Suprapubic skin (tissue), 4 donors: Measurements from ENCODE around the gene PGP. TPM values are rescaled to one million over a fixed set of nuclear protein-coding genes. Genes with fewer than 3 reads are reported as not detected.

ENCODE experiments used
- DNase-seq, 2 donors: peaks; one replicate each; pipeline ENCODE4 v3.0.0-alpha.2; 2019; ENCODE audit warnings: low spot score in 2 of 2
- H3K27ac ChIP-seq: fragments of 200-600 bp; sonication (generic); one replicate; pipeline ENCODE4 v1.5.1; 2019
- H3K27me3 ChIP-seq: fragments of 200-600 bp; sonication (generic); one replicate; pipeline ENCODE4 v1.5.1; 2019
- H3K36me3 ChIP-seq: fragments of 200-600 bp; sonication (generic); one replicate; pipeline ENCODE4 v1.5.1; 2019
- H3K4me1 ChIP-seq: fragments of 200-600 bp; sonication (generic); one replicate; pipeline ENCODE4 v1.5.1; 2019
- H3K4me3 ChIP-seq: fragments of 200-600 bp; sonication (generic); one replicate; pipeline ENCODE4 v1.5.1; 2019; ENCODE audit warnings: mild to moderate bottlenecking
- H3K9me3 ChIP-seq: fragments of 200-600 bp; sonication (generic); one replicate; pipeline ENCODE4 v1.5.1; 2019
- EP300 ChIP-seq: sonication (generic); formaldehyde crosslinking; IDR thresholded peaks from one replicate; pipeline ENCODE4 v1.6.1; 2017; ENCODE audit warnings: antibody characterized with exemption
- POLR2A ChIP-seq, 2 donors: fragments of 450-650 bp; IDR thresholded peaks; one replicate each; pipeline ENCODE4 v1.6.1; 2017; ENCODE audit warnings: antibody characterized with exemption in 2 of 2, mild to moderate bottlenecking in 2 of 2, moderate library complexity in 2 of 2
- POLR2AphosphoS5 ChIP-seq, 3 donors: sonication (generic); formaldehyde crosslinking; IDR thresholded peaks; one replicate each; pipeline ENCODE4 v1.6.1; 2017; ENCODE audit warnings: antibody characterized with exemption in 3 of 3
- WGBS: methylation state at CpG from one replicate; pipeline ENCODE4 v1.1.5; 2018; 5-methylcytosine and 5-hydroxymethylcytosine counted together
- total RNA-seq, 4 donors: library from RNA; depleted of rRNA; stranded (reverse); fragments of >200 nt; gene quantifications; one replicate each; pipeline ENCODE4 v1.1.0, GENCODE V29; 2016
- TF ChIP-seq, protein P1 (sequence below), 2 donors: fragments of 200-600 bp in 1 of 2; fragments of 450-650 bp in 1 of 2; sonication (generic) in 1 of 2; IDR thresholded peaks; one replicate each; pipeline ENCODE4 v1.5.1; 2016 to 2019; ENCODE audit warnings: antibody characterized with exemption in 2 of 2, mild to moderate bottlenecking in 1 of 2, moderate library complexity in 1 of 2

PGP gene
- total RNA-seq, 4 donors from 2014 or later: 6.8 to 9.5 (median 7.6) TPM

DNA sequence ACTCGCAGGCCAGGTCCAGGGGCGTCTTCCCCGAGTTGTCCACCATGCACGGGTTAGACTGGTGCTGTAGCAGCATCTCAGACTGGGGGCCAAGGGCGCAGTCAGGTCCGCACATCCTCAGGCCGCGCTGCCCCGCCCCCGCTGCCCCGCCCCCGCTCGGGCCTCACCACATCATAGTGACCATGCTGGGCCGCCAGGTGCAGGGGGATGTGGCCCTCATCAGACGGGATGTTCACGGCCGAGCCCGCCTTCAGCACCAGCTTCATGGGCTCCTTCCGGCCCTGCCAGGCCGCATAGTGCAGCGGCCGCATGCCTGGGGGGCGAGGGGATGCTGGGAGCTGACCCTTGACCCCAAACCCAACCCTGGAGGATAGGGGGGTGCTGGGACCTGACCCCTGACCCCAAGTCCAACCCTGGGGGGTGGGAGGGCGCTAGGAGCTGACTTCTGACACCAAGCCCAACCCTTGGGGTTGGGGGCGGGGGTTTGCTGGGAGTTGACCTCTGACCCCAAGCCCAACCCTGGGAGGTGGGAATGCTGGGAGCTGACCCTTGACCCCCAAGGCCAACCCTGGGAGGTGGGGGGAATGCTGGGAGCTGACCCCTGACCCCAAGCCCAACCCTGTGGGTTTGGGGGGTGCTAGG is 25.3 kb downstream of the PGP start:
- TF ChIP-seq EP300: no peak
- TF ChIP-seq, protein P1, sequence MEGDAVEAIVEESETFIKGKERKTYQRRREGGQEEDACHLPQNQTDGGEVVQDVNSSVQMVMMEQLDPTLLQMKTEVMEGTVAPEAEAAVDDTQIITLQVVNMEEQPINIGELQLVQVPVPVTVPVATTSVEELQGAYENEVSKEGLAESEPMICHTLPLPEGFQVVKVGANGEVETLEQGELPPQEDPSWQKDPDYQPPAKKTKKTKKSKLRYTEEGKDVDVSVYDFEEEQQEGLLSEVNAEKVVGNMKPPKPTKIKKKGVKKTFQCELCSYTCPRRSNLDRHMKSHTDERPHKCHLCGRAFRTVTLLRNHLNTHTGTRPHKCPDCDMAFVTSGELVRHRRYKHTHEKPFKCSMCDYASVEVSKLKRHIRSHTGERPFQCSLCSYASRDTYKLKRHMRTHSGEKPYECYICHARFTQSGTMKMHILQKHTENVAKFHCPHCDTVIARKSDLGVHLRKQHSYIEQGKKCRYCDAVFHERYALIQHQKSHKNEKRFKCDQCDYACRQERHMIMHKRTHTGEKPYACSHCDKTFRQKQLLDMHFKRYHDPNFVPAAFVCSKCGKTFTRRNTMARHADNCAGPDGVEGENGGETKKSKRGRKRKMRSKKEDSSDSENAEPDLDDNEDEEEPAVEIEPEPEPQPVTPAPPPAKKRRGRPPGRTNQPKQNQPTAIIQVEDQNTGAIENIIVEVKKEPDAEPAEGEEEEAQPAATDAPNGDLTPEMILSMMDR (IDR thresholded peaks at IDR 0.05): no peak
- TF ChIP-seq POLR2AphosphoS5 (IDR thresholded peaks at IDR 0.05): no peak
- no peak for TF ChIP-seq POLR2A (IDR thresholded peaks at IDR 0.05)
- Histone ChIP-seq H3K27me3 (peaks cover 7% of the 10 kb centered on the region), H3K36me3 (no peaks in the 10 kb centered on the region), H3K4me3 (no peak overlapping the region), H3K27ac (no peak overlapping the region), H3K9me3 (no peaks in the 10 kb centered on the region), H3K4me1 (peaks cover 21% of the 10 kb centered on the region)
- no peak for DNase-seq
- WGBS: no CpG with 5 or more reads among the region's 25 CpGs

DNA sequence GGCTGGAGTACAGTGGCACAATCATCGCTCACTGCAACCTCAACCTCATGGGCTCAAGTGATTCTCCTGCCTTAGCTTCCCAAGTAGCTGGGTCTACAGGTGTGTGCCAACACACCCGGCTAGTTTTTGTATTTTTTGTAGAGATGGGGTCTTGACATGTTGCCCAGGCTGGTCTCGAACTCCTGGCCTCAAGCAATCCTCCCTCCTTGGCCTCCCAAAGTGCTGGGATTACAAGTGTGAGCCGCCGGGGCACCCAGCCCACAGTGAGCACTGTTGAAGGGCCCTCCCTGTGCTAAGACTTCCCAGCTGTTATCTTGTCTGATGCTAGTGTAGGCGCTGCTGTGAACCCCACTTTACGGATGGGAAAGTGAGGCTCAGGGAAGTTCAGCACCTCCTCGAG is 26.2 kb downstream of the PGP start:
- no peak overlapping the region for H3K27ac ChIP-seq

DNA sequence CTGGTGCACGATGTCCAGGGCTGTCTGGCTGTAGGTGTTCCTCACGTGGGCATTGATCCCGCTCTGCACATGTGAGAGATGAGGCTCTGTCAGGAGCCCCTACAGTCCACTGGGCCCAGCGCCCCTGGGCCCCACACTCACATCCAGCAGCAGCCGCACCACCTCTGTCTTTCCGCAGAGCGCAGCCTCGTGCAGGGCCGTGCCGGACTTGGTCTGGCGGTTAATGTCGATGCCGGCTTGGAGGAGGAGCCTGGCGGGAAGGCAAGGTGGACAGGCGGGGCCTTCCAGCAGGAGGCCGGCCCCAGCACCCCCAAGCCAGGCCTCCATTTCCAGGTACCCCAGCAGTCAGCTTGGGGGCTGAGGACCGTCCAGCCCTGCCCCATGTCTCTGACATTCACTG is 27.4 kb downstream of the PGP start:
- H3K27me3 ChIP-seq: no peaks in the 10 kb centered on the region

More for the DNA sequence above, 26.2 kb downstream of the PGP start:
- Histone ChIP-seq H3K4me1 (peaks cover 17% of the 10 kb centered on the region), H3K9me3 (no peaks in the 10 kb centered on the region), H3K36me3 (no peaks in the 10 kb centered on the region), H3K27me3 (peaks cover under 1% of the 10 kb centered on the region), H3K4me3 (no peak overlapping the region)
- TF ChIP-seq POLR2A (IDR thresholded peaks at IDR 0.05) (no peak), POLR2AphosphoS5 (IDR thresholded peaks at IDR 0.05) (no peak), EP300 (no peak)
- TF ChIP-seq, protein P1 (IDR thresholded peaks at IDR 0.05): no peak
- 100% methylated on average over 5 of the region's 8 CpGs for WGBS
- no peak for DNase-seq

DNA sequence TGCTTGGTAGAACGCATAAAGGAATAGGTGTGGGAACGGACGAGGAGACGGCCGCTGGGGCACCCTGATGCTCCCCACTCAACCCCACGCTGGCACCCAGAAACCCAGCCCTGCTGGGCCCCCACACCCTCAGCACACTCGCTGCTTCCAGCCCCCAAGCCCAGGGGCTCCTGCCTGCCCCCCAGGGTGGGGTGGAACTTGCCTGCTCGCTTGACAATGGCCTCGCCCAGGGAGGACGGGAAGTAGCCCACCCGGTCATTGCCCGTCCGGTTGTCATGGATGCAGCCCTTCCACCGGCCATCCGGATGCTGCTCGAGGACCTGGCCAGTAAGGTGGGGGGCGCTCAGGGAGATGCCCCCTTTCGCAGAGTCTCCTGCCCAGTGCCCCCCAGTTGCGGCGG is 28.1 kb downstream of the PGP start:
- H3K36me3 ChIP-seq: no peaks in the 10 kb centered on the region
- H3K27ac ChIP-seq: no peak overlapping the region
- H3K9me3 ChIP-seq: no peaks in the 10 kb centered on the region
- H3K4me3 ChIP-seq: no peak overlapping the region
- DNase-seq: no peak
- no peaks in the 10 kb centered on the region for H3K27me3 ChIP-seq
- WGBS: no CpG with 5 or more reads among the region's 20 CpGs
- TF ChIP-seq POLR2AphosphoS5 (IDR thresholded peaks at IDR 0.05) (no peak), EP300 (no peak), POLR2A (IDR thresholded peaks at IDR 0.05) (no peak)
- TF ChIP-seq, protein P1 (IDR thresholded peaks at IDR 0.05): no peak
- peaks cover 21% of the 10 kb centered on the region for H3K4me1 ChIP-seq

More for the DNA sequence above, 27.4 kb downstream of the PGP start:
- no peak for DNase-seq
- Histone ChIP-seq H3K4me1 (peaks cover 17% of the 10 kb centered on the region), H3K27ac (no peak overlapping the region), H3K4me3 (no peak overlapping the region), H3K9me3 (no peaks in the 10 kb centered on the region), H3K36me3 (no peaks in the 10 kb centered on the region)
- no peak for TF ChIP-seq POLR2A (IDR thresholded peaks at IDR 0.05)
- TF ChIP-seq POLR2AphosphoS5 (IDR thresholded peaks at IDR 0.05): no peak
- TF ChIP-seq EP300: no peak
- TF ChIP-seq, protein P1 (IDR thresholded peaks at IDR 0.05): no peak
- WGBS: 81% methylated on average over 17 of the region's 17 CpGs

DNA sequence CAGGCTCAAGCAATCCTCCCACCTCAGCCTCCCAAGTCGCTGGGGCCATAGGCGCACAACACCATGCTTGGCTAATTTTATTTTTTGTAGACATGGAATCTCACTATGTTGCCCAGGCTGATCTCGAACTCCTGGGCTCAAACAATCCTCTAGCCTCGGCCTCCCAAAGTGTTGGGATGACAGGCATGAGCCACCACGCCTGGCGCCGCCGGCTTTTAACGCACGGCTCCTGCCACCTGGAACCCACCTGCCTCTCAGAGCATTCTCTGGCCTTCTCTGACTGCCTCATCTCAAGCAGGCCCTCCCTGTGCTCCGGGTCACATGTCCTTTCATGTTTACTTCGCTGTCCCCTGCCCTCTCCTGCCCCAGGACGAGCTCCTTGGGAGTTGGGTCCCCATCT is 28.6 kb downstream of the PGP start:
- Histone ChIP-seq H3K4me1 (peaks cover 17% of the 10 kb centered on the region), H3K9me3 (no peaks in the 10 kb centered on the region), H3K36me3 (no peaks in the 10 kb centered on the region), H3K4me3 (no peak overlapping the region), H3K27ac (no peak overlapping the region), H3K27me3 (no peaks in the 10 kb centered on the region)
- 89% methylated on average over 13 of the region's 13 CpGs for WGBS
- TF ChIP-seq POLR2A (IDR thresholded peaks at IDR 0.05) (no peak), POLR2AphosphoS5 (IDR thresholded peaks at IDR 0.05) (no peak), EP300 (no peak)
- TF ChIP-seq, protein P1 (IDR thresholded peaks at IDR 0.05): no peak
- DNase-seq: no peak
